Hematopoietic multipotent progenitor cell (in vitro differentiated cells): Measurements from ENCODE around the gene SEC61A1. TPM values are rescaled to one million over a fixed set of nuclear protein-coding genes. Genes with fewer than 3 reads are reported as not detected.

Experiments used
- DNase-seq, 3 donors: peaks; one replicate each; pipeline ENCODE4 v3.0.0-alpha.2; 2011 to 2015; ENCODE audit warnings: low read depth in 2 of 3, low spot score in 2 of 3
- small RNA-seq: library from RNA; depleted of rRNA; stranded (forward); fragments of <200 nt; gene quantifications from one replicate; pipeline ENCODE3, GENCODE V24; 2012
- total RNA-seq: library from RNA; depleted of rRNA; stranded (reverse); fragments of >200 nt; gene quantifications from one replicate; pipeline ENCODE4 v1.2.3, GENCODE V29; 2012

SEC61A1 gene
- total RNA-seq, 1 donor = 133 TPM

DNA sequence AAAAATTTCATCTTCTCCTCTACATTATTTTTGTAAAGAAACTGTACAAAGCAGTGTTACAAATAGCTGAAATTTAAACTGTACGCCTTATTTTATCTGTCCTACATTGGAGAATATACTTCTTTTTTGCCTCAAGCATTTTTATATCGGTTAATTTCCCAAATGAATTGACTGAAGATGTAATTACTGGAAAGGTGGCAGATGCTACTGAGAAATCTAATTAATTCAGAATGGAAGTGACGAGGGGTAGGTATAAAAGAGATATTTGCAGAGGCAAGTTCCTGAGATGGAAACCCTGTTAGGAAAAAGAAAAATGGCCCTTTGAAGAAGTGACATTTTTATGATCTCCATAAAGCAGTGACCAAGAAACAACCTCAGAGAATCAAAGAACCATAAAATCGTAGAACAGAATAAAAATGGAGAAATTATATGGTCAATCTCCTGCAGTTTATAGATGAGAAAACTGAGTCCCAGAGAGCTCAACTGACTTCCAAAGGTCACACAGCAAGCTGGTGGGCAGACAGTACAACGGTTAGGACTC, 51.0 kb downstream of the SEC61A1 start:
- DNase-seq = no peak

DNA sequence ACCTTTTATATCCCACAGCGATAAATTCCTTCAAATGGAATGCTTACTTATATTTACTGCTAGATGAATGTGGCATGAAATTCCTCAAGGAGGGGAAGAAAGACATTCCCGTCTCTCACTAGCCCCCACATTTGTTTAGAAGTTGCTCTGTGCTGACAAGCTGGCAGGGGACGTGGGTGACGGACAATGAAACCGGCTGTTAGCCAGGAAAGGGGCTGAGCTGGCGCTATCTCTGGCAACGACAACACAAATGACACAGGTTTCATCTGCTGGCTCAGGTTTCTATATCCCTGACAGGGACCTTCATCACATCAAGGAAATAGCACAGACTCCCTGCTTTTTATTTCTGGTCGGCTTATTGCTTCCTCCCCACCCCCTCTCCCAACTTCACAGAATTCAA, 55.6 kb downstream of the SEC61A1 start:
- no peak for DNase-seq

DNA sequence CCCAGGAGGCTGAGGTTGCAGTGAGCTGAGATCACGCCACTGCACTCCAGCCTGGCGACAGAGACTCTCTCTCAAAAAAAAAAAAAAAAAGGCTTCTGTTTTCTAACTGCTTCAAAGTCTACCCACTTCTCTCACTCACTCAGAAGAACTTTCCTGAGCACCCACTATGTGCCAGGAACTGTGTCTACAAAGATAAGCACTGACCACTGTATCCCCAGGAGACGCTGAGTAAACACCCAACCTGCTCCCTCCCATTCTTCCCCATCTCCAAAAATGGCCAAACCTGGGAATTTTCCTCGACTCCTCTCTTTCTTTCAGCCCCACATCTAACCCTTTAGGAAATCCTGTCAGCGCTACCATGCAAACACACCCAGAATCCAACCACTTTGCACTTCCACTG, 58.9 kb downstream of the SEC61A1 start:
- no peak for DNase-seq

DNA sequence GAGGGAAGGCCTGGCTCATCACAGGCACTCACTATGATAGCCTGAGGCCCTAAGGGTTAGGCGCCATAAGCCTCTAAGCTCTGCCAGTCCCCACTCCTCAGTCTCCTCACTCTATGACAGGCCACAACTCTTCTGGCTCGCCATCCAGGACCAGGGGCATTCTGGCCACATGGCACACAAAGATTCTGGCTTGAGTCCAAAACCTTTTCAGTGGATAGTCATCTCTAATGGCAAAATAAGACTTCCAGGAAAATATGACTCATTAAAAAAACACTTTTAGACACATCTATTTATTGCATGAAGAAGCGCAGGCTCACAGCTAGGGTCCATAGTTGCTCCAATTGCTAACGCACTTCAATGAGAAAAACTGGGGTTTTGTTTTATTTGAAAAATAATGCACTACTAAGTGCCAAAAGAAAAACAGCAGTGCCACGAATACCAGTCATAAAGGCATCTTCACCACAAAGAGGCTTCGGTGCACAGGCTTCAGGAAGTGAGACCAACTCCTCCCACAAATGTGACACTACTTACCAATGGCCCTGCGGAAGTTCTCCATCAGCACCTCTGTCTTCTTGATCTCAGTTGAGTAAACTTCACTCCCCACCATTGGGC, 60.2 kb downstream of the SEC61A1 start:
- DNase-seq = peak in 1 of 3 donors; percentile 10

DNA sequence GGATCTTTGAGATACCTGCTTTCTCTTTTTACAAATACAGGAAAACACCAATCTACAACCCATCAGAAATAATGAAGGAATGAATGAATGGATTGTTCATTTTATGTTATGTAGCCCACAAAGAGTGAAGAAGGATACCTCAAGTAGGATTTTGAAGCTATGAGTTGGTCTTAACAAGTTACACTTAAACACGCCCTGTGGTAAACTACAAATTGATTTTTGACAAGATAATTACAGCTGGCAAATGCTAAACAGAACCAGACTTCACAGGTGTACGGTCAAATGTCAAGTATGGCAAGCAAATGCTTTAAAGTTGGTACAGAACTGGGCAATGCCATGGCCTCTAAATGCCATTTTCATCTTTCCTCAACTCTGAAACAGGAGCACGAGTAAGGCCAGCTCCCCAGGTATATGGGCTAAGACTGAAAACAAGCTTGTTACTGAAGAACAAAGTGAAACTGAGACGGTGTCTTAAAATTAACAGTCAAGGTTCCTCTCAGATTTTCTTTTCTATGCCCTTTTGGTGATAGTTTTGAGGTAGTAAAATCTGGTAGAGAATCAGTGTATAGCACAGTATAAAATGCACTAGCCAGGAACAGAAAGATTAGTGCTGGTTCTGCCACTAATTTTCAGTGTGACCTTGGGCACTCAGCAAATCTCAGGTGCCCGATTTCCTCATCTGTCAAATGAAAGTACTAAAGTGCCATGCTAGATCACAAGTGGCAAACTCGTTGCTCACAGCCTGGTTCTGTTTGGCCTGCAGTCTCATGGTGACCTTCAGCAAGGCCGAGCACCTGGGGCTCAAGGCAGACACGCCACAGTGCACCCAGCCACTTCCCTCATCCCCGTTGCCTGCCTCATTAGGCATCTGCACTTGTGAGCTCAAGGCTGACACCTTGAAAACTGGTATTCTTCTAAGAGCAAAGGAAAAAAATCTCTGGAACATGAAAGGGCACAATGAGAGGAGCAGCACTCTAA, 61.9 kb downstream of the SEC61A1 start:
- DNase-seq = no peak

Small RNA genes lying within 50 kb of the gene (small RNA-seq; reads per million reads assigned to genes)
- gene RNU2-37P = 1.3 reads per million, percentile 47 among the genes with 10 or more reads in this experiment

Other genes starting within 250 kb of the SEC61A1 start
- 52.2 TPM for gene MGLL, start 229.9 kb upstream of the SEC61A1 start, total RNA-seq
- 0.27 TPM for gene KBTBD12, start 137.2 kb upstream of the SEC61A1 start, total RNA-seq
- 47.9 TPM for gene RUVBL1, start 71.4 kb downstream of the SEC61A1 start, total RNA-seq
- 27.5 TPM for gene EEFSEC, start 101.0 kb downstream of the SEC61A1 start, total RNA-seq